Measurements from ENCODE around the gene USP48. TPM values are rescaled to one million over a fixed set of nuclear protein-coding genes. Genes with fewer than 3 reads are reported as not detected.

Gene USP48
- total RNA-seq, 2 donors from 2014 or later, result 36.2 to 47.5 TPM

GRCh38 chr1:21758614-21759013, 24.3 kb downstream of the USP48 start:
- H3K36me3 ChIP-seq, result peaks cover 0 to 10% of the 10 kb centered on the region in 2 donors
- intact Hi-C loops (cut with DNase I), result no loop called here
- no peaks in the 10 kb centered on the region for H3K27me3 ChIP-seq (replicated peaks; ENCODE audit: insufficient read depth)
- no peaks in the 10 kb centered on the region for H3K4me1 ChIP-seq (replicated peaks)
- TF ChIP-seq POLR2AphosphoS5 (IDR thresholded peaks at IDR 0.05), result no peak
- no peak for TF ChIP-seq CTCF (IDR thresholded peaks at IDR 0.05)
- TF ChIP-seq POLR2A (IDR thresholded peaks at IDR 0.05), result no peak
- 95% methylated on average over 8 of the region's 8 CpGs for WGBS
- DNase-seq (ENCODE audit: low spot score), result no peak
- no peaks in the 10 kb centered on the region for H3K9me3 ChIP-seq
- no peak overlapping the region for H3K27ac ChIP-seq
- H3K4me3 ChIP-seq, result no peak overlapping the region

- intact Hi-C loops (cut with DNase I), result no loop called here
- Histone ChIP-seq H3K27ac (no peak overlapping the region), H3K27me3 (replicated peaks; ENCODE audit: insufficient read depth) (no peaks in the 10 kb centered on the region), H3K4me1 (replicated peaks) (no peaks in the 10 kb centered on the region), H3K4me3 (no peak overlapping the region), H3K9me3 (no peaks in the 10 kb centered on the region), H3K36me3 (peaks cover 0 to 10% of the 10 kb centered on the region in 2 donors)
- 87% methylated on average over 12 of the region's 12 CpGs for WGBS
- TF ChIP-seq POLR2A (IDR thresholded peaks at IDR 0.05), result no peak
- no peak for TF ChIP-seq POLR2AphosphoS5 (IDR thresholded peaks at IDR 0.05)
- no peak for DNase-seq (ENCODE audit: low spot score)
These were observed 26.4 kb downstream of the USP48 start for GRCh38 chr1:21756393-21757089.

- Histone ChIP-seq H3K27me3 (replicated peaks; ENCODE audit: insufficient read depth) (no peaks in the 10 kb centered on the region), H3K4me1 (replicated peaks) (no peaks in the 10 kb centered on the region), H3K9me3 (no peaks in the 10 kb centered on the region), H3K27ac (no peak overlapping the region), H3K36me3 (peaks cover 0 to 10% of the 10 kb centered on the region in 2 donors), H3K4me3 (no peak overlapping the region)
- DNase-seq (ENCODE audit: low spot score), result no peak
- TF ChIP-seq POLR2A (IDR thresholded peaks at IDR 0.05) (no peak), CTCF (IDR thresholded peaks at IDR 0.05) (no peak), POLR2AphosphoS5 (IDR thresholded peaks at IDR 0.05) (no peak)
- WGBS, result 76% methylated on average over 2 of the region's 2 CpGs
- intact Hi-C loops (cut with DNase I), result no loop called here
These were observed 27.9 kb downstream of the USP48 start for GRCh38 chr1:21755067-21755466.

GRCh38 chr1:21754583-21754982, 28.4 kb downstream of the USP48 start:
- Histone ChIP-seq H3K27me3 (replicated peaks; ENCODE audit: insufficient read depth) (no peaks in the 10 kb centered on the region), H3K27ac (no peak overlapping the region), H3K9me3 (no peaks in the 10 kb centered on the region), H3K4me3 (no peak overlapping the region), H3K36me3 (peaks cover 0 to 10% of the 10 kb centered on the region in 2 donors), H3K4me1 (replicated peaks) (no peaks in the 10 kb centered on the region)
- intact Hi-C loops (cut with DNase I), result no loop called here
- WGBS, result 93% methylated on average over 3 of the region's 3 CpGs
- TF ChIP-seq POLR2A (IDR thresholded peaks at IDR 0.05) (no peak), POLR2AphosphoS5 (IDR thresholded peaks at IDR 0.05) (no peak), CTCF (IDR thresholded peaks at IDR 0.05) (no peak)
- no peak for DNase-seq (ENCODE audit: low spot score)

- Histone ChIP-seq H3K4me3 (no peak overlapping the region), H3K9me3 (no peaks in the 10 kb centered on the region), H3K27me3 (replicated peaks; ENCODE audit: insufficient read depth) (no peaks in the 10 kb centered on the region), H3K36me3 (peaks cover 0 to 10% of the 10 kb centered on the region in 2 donors), H3K27ac (no peak overlapping the region), H3K4me1 (replicated peaks) (no peaks in the 10 kb centered on the region)
- no peak for TF ChIP-seq CTCF (IDR thresholded peaks at IDR 0.05)
- TF ChIP-seq POLR2A (IDR thresholded peaks at IDR 0.05), result no peak
- no peak for TF ChIP-seq POLR2AphosphoS5 (IDR thresholded peaks at IDR 0.05)
- no peak for DNase-seq (ENCODE audit: low spot score)
- intact Hi-C loops (cut with DNase I), result no loop called here
- WGBS, result 94% methylated on average over 2 of the region's 2 CpGs
These were observed 30.8 kb downstream of the USP48 start for GRCh38 chr1:21752186-21752585.

All from prostate gland (tissue), 2 donors.